GM12874 (cell line): ENCODE results near the gene PDCD1.

Source experiments
- CTCF ChIP-seq: IDR thresholded peaks from 2 replicates; pipeline ENCODE4 v1.5.1; 2011; ENCODE audit warnings: low read depth, mild to moderate bottlenecking, control low read depth, low read length, moderate library complexity; ENCODE audit not compliant: insufficient read depth

Gene PDCD1

DNA sequence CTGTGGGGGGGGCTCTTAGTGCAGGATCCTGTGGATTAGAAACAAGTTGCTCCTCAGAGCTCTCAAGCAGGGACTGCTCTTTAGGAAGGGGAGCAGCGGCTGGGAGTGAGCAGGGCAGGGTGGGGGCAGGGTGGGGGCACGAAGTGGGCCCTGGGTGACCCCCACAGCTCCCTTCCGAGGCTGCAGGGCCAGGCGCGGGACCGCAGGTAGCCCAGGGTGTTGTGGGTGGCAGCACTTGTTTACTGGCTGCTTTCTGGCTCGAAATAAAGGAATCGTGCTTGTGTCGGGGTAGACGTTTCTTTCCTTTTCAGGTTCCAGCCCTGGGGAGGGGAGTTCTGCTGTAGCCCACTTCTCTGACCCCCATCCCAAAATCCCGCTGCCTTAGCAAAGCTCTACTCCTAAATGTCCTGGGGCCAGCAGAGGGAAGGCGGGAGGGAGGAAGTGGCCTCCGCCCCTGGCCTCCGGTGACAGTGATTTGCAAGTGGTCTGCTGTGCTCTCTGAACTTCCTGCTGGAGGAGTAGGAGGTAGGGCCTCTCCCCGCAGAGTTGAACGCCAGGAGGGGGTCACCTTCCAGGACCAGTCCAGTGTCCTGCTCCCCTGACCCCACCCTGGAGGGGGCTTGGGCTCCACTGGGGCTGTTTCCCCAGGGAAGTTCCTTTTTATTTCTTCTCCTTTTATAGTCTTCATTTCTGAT is 41.4 kb downstream of the PDCD1 start:
- TF ChIP-seq CTCF = no peak

GRCh38 chr2:241816431-241817121 is 42.1 kb downstream of the PDCD1 start:
- TF ChIP-seq CTCF = no peak

GRCh38 chr2:241815477-241816430 is 42.9 kb downstream of the PDCD1 start:
- TF ChIP-seq CTCF = no peak

GRCh38 chr2:241814643-241815476 is 43.8 kb downstream of the PDCD1 start:
- no peak for TF ChIP-seq CTCF

- TF ChIP-seq CTCF = no peak
Observed at GRCh38 chr2:241814393-241814642, 44.4 kb downstream of the PDCD1 start.

DNA sequence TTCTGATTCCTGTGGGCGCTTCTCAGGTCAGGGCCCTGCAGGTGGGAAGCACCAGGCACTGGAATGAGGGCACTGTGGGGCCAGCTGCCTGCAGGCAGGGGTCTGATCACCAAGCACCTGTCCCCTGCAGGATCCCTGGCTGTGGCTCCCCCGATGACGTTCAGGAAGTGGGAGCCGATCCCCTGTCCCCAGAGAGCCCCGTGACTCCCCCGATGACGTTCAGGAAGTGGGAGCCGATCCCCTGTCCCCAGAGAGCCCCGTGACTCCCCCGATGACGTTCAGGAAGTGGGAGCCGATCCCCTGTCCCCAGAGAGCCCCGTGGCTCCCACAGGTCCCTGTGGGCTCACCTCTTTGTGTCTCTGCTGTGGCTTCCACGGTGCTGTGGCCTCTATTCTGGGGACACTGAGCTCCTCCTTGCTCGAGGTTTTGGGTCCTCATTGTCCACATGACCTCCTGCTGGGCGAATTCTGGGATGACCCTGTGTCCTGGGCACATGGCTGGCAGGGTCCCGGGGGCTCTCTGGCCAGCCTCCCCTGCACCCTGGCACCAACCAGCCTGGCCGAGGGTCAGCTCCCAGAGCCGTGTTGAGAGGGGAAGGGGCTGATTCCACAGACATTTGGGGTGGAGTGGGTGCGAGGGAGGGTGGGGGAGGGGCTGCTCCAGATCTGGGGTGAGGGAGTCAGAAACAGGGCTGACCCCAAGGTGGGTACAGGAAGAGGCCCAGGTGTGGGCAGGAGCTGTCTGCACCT is 44.9 kb downstream of the PDCD1 start:
- no peak for TF ChIP-seq CTCF
